Transverse colon (tissue), 4 donors: Measurements from ENCODE around the gene SGCE.

Experiments
- EP300 ChIP-seq: sonication (generic); formaldehyde crosslinking; IDR thresholded peaks from one replicate; pipeline ENCODE4 v1.6.1; 2017; ENCODE audit warnings: antibody characterized with exemption, low read depth
- POLR2A ChIP-seq: fragments of 450-650 bp; IDR thresholded peaks from one replicate; pipeline ENCODE4 v1.6.1; 2016; ENCODE audit warnings: antibody characterized with exemption, mild to moderate bottlenecking, moderate library complexity
- POLR2AphosphoS5 ChIP-seq, 3 donors: sonication (generic); formaldehyde crosslinking; IDR thresholded peaks; one replicate each; pipeline ENCODE4 v1.6.1; 2016; ENCODE audit warnings: antibody characterized with exemption in 3 of 3
- TF ChIP-seq, protein P1 (sequence below), 5 experiments: fragments of 200-600 bp in 3 of 5; fragments of 450-650 bp in 2 of 5; sonication (generic) in 3 of 5; IDR thresholded peaks; 1 replicate in 2 of 5; 2 replicates in 3 of 5; pipeline ENCODE4 v1.5.1; 2016 to 2017; ENCODE audit warnings: antibody characterized with exemption in 5 of 5, inconsistent platforms in 3 of 5, mild to moderate bottlenecking in 2 of 5, moderate library complexity in 1 of 5

DNA sequence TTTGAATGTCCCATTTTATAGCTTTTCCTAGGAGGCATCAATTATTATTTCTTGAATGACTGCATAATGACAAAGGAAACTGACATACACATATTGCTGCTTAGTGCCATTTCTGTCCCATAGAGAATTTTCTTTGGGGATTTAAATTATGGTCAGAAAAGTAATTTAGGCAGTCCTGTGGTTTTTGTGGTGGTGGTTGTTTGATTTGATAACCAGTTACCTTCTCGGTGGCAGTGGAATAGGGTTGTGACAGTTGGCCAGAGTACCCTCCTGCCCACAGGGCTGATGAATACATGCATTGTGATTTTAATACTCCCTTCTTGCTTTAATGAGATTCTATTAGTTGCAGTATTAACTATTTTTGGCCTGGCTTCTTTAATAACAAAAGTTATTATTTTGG is 6.6 kb upstream of the SGCE start:
- TF ChIP-seq, protein P1, sequence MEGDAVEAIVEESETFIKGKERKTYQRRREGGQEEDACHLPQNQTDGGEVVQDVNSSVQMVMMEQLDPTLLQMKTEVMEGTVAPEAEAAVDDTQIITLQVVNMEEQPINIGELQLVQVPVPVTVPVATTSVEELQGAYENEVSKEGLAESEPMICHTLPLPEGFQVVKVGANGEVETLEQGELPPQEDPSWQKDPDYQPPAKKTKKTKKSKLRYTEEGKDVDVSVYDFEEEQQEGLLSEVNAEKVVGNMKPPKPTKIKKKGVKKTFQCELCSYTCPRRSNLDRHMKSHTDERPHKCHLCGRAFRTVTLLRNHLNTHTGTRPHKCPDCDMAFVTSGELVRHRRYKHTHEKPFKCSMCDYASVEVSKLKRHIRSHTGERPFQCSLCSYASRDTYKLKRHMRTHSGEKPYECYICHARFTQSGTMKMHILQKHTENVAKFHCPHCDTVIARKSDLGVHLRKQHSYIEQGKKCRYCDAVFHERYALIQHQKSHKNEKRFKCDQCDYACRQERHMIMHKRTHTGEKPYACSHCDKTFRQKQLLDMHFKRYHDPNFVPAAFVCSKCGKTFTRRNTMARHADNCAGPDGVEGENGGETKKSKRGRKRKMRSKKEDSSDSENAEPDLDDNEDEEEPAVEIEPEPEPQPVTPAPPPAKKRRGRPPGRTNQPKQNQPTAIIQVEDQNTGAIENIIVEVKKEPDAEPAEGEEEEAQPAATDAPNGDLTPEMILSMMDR (IDR thresholded peaks at IDR 0.05) = no peak
- TF ChIP-seq POLR2A (no peak), POLR2AphosphoS5 (IDR thresholded peaks at IDR 0.05) (no peak), EP300 (no peak)
